ENCODE measurements around the gene CD248. TPM values are rescaled to one million over a fixed set of nuclear protein-coding genes. Genes with fewer than 3 reads are reported as not detected.

CD248 gene
- total RNA-seq, 1 experiment from 2014 or later = 0.15 TPM

DNA sequence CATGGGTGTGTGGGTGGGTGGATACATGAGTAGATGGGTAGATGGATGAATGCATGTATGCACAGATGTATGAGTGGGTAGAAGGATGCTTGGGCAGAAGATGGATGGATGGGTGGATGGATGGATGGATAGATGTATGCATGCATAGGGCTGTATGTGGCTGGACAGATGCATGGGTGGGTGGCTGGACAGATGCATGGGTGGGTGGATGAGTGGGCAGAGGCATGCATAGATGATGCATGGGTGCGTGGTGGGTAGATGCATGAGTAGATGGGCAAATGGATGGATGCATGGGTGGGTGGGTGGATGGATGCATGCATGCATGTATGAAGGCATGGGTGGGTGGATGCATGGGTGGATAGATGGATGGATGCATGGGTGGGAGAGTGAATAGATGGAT, 6.8 kb upstream of the CD248 start:
- in situ Hi-C loops (cut with HindIII; ENCODE audit: low pct_unique_long_range_greater_than_20kb, low sequenced_read_pairs) = no loop called here
- Histone ChIP-seq H3K4me1 (ENCODE audit: control insufficient read depth, insufficient read depth, low read length) (peaks cover 16% of the 10 kb centered on the region), H3K27ac (ENCODE audit: low read length) (no peak overlapping the region), H3K9me3 (ENCODE audit: control insufficient read depth, insufficient read depth, low read depth, low read length) (no peaks in the 10 kb centered on the region), H3K27me3 (ENCODE audit: control insufficient read depth, insufficient read depth, low read length) (no peaks in the 10 kb centered on the region), H3K36me3 (ENCODE audit: control insufficient read depth, insufficient read depth, low read length) (no peaks in the 10 kb centered on the region), H3K4me3 (ENCODE audit: low read depth in 2 of 2, low read length in 2 of 2) (no peak overlapping the region)
- ChIA-PET POLR2A (no interaction called here), CTCF (no interaction called here)
- intact Hi-C loops (cut with micrococcal nuclease; ENCODE audit: unreplicated experiment) = no loop called here
- TF ChIP-seq, protein P1, sequence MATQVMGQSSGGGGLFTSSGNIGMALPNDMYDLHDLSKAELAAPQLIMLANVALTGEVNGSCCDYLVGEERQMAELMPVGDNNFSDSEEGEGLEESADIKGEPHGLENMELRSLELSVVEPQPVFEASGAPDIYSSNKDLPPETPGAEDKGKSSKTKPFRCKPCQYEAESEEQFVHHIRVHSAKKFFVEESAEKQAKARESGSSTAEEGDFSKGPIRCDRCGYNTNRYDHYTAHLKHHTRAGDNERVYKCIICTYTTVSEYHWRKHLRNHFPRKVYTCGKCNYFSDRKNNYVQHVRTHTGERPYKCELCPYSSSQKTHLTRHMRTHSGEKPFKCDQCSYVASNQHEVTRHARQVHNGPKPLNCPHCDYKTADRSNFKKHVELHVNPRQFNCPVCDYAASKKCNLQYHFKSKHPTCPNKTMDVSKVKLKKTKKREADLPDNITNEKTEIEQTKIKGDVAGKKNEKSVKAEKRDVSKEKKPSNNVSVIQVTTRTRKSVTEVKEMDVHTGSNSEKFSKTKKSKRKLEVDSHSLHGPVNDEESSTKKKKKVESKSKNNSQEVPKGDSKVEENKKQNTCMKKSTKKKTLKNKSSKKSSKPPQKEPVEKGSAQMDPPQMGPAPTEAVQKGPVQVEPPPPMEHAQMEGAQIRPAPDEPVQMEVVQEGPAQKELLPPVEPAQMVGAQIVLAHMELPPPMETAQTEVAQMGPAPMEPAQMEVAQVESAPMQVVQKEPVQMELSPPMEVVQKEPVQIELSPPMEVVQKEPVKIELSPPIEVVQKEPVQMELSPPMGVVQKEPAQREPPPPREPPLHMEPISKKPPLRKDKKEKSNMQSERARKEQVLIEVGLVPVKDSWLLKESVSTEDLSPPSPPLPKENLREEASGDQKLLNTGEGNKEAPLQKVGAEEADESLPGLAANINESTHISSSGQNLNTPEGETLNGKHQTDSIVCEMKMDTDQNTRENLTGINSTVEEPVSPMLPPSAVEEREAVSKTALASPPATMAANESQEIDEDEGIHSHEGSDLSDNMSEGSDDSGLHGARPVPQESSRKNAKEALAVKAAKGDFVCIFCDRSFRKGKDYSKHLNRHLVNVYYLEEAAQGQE (IDR thresholded peaks at IDR 0.05; ENCODE audit: insufficient read depth in 1 of 2, low read depth in 2 of 2, low read length in 1 of 2) = no peak
- ATAC-seq (no peak), DNase-seq (ENCODE audit: low read depth, low spot score) (no peak)
- no TSS peak for BruUV-seq (replicated peaks)

DNA sequence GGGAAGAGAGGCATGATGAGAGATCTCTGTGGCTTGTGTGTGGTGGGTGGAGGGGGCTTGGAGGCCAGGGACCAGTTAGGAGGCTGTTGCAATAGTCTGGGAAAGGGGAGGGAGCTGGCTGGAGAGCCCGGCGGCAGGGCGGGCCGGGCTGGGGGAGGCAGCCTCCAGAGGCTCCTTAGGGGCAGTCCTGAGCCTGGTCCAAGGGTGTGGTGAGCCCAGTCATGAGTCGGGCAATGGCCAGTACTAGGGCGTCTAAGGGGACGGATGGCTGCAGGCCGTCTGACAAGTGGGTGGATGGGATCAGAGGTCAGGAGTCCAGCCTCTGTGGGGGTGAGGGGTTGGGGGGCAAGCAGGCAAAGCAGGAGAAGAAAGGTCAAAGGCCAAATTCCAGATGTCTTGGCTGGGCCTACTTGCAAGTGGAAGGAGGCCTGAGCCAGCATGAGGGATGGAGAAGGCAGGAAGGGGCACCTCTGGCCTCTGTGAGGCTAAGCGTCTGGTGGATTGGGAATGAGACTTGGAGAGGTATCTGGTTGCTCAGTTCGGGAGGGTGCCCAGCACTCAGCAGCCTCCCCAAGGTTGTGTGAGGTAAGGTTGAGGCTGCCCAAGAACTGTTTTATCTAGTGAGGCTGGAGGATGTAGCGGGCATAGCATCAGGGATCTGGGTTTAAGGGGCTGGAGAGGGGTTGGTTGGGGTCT, 6.0 kb upstream of the CD248 start:
- no peaks in the 10 kb centered on the region for H3K9me3 ChIP-seq (ENCODE audit: control insufficient read depth, insufficient read depth, low read depth, low read length)
- H3K4me3 ChIP-seq (ENCODE audit: low read depth in 2 of 2, low read length in 2 of 2) = no peak overlapping the region
- intact Hi-C loops (cut with micrococcal nuclease; ENCODE audit: unreplicated experiment) = no loop called here
- no peak for ATAC-seq
- ChIA-PET POLR2A (interaction anchor here (0.7 kb wide), 1 partner anchor 12 kb away, joined by 3 read pairs; no protein-coding TSS in a partner anchor), CTCF (no interaction called here)
- H3K4me1 ChIP-seq (ENCODE audit: control insufficient read depth, insufficient read depth, low read length) = peaks cover 13% of the 10 kb centered on the region
- BruUV-seq (replicated peaks) = no TSS peak
- H3K36me3 ChIP-seq (ENCODE audit: control insufficient read depth, insufficient read depth, low read length) = no peaks in the 10 kb centered on the region
- H3K27me3 ChIP-seq (ENCODE audit: control insufficient read depth, insufficient read depth, low read length) = no peaks in the 10 kb centered on the region
- TF ChIP-seq TCF7L2 (IDR thresholded peaks at IDR 0.05; ENCODE audit: low read depth, low read length) (no peak), POLR2AphosphoS5 (IDR thresholded peaks at IDR 0.05; ENCODE audit: low read depth, low read length) (no peak), SIN3A (IDR thresholded peaks at IDR 0.05; ENCODE audit: borderline replicate concordance, insufficient read depth, low read depth, low read length) (no peak)
- TF ChIP-seq, protein P1 (IDR thresholded peaks at IDR 0.05; ENCODE audit: insufficient read depth in 1 of 2, low read depth in 2 of 2, low read length in 1 of 2) = no peak
- TF ChIP-seq, protein P2, sequence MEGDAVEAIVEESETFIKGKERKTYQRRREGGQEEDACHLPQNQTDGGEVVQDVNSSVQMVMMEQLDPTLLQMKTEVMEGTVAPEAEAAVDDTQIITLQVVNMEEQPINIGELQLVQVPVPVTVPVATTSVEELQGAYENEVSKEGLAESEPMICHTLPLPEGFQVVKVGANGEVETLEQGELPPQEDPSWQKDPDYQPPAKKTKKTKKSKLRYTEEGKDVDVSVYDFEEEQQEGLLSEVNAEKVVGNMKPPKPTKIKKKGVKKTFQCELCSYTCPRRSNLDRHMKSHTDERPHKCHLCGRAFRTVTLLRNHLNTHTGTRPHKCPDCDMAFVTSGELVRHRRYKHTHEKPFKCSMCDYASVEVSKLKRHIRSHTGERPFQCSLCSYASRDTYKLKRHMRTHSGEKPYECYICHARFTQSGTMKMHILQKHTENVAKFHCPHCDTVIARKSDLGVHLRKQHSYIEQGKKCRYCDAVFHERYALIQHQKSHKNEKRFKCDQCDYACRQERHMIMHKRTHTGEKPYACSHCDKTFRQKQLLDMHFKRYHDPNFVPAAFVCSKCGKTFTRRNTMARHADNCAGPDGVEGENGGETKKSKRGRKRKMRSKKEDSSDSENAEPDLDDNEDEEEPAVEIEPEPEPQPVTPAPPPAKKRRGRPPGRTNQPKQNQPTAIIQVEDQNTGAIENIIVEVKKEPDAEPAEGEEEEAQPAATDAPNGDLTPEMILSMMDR (IDR thresholded peaks at IDR 0.05) = no peak
- in situ Hi-C loops (cut with HindIII; ENCODE audit: low pct_unique_long_range_greater_than_20kb, low sequenced_read_pairs) = no loop called here
- no peak for DNase-seq (ENCODE audit: low read depth, low spot score)
- no peak overlapping the region for H3K27ac ChIP-seq (ENCODE audit: low read length)

Data from Panc1 (cell line).